ENCODE measurements around the gene GPRC6A.
A peak's percentile ranks its signal among the peaks of the same experiment; 100 is the strongest.

GPRC6A gene

DNA sequence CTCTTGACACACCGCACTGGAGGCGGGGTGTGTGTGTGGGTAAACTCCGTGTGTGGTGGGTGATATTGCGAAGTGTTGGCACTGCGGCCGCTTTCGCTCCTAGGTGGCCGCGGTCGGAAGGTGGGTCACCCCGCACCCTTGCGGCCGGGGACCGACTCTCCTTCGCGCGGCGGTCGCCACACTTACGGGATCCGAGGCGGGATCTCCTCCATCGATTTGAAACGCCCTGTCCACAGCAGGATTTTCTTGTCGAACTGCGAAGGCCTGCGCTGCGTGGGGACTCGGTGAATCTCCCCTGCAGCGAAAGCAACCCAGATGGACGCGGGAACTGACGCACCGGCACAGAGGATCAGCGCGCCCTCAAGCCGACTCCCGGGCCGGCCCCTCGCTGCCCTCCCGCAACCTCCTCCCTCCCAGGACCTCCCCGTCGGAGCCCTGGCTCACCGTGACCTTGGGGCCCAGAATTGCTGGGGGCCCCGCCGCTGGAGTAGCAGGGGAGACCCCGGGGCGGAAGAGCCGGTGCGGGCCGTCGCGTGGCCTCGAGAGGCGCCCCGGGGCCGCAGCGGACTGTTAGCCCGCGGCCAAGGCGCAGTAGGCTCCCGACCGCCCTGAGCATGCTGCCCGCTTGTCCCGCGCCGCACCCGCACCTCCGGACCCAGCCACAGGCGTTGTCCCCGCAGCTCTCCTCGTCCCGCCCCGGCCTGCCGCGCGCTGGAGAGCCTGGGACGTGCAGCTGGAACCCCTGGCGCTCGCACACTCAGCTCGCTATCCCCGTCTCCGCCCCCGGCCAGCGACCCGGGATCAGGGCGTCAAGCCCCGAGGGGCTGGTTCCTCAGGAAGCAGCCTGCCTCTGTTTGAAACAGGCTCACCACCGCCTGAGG lies 63.7 kb downstream of the GPRC6A start, which contains the start of gene FAM162B:
Gene FAM162B, minus strand, starts transcription at position 759 of the 881 bp plus-strand sequence. Its CDS starts 143 bp downstream, at position 616.
- in situ Hi-C loops (cut with MboI; ENCODE audit: low pct_unique_long_range_greater_than_20kb, low sequenced_read_pairs, unreplicated experiment): no loop called here
- peak; percentile 36 for DNase-seq (ENCODE audit: low spot score)
- TF ChIP-seq, protein P1, sequence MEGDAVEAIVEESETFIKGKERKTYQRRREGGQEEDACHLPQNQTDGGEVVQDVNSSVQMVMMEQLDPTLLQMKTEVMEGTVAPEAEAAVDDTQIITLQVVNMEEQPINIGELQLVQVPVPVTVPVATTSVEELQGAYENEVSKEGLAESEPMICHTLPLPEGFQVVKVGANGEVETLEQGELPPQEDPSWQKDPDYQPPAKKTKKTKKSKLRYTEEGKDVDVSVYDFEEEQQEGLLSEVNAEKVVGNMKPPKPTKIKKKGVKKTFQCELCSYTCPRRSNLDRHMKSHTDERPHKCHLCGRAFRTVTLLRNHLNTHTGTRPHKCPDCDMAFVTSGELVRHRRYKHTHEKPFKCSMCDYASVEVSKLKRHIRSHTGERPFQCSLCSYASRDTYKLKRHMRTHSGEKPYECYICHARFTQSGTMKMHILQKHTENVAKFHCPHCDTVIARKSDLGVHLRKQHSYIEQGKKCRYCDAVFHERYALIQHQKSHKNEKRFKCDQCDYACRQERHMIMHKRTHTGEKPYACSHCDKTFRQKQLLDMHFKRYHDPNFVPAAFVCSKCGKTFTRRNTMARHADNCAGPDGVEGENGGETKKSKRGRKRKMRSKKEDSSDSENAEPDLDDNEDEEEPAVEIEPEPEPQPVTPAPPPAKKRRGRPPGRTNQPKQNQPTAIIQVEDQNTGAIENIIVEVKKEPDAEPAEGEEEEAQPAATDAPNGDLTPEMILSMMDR (IDR thresholded peaks at IDR 0.05; ENCODE audit: extremely low read depth, insufficient read depth, missing control alignments): no peak

DNA sequence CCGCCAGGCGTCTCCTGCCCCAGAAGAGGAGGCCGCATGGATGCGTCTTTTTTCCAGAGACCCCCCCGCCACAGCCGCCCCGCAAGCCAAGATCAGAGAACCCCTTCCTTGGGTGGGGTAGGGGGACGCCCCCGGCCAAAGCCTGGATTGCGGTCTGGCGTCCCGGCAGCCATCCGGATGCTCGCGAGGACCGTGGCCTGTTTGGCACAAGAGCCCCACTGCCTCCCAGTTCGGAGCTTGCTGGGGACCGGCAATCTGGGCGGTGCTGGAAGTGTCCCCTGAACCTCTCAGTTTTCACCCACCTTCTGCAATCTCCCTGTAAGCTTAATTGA lies 64.3 kb downstream of the GPRC6A start:
- DNase-seq (ENCODE audit: low spot score): no peak
- in situ Hi-C loops (cut with MboI; ENCODE audit: low pct_unique_long_range_greater_than_20kb, low sequenced_read_pairs, unreplicated experiment): no loop called here
- TF ChIP-seq, protein P1 (IDR thresholded peaks at IDR 0.05; ENCODE audit: extremely low read depth, insufficient read depth, missing control alignments): no peak

DNA sequence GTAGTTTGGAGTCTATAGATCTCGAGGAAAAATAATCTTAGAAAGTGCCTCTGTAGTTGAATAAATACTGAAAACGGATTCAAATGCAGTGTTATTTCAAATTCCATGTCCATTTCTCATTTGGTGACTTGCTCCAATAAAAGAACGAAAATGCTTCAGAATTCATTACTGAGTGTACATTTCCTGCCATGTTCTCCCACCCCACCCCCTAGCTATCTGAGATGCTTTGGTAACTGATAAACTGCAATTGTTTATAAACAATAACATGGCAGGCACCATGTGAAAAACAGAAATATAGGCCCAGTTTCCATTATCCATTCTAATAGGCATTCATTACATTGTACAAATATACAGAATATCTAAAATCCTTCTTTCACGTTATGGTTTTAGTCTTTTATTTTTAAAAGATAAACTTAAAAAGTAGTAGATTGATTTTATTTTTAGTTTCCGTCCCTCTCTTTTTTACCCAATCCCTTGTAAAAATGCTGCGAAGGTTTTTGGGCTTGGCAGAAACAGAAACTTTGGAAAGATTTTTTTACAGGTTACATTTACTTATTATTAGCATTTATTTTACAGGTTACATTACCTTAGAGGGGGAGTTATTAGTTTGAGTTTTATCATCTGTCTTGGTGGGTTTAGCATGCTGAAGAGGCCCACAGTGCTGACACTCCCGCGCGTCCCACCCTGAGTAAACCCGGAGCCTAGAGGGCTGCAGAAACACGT lies 64.8 kb downstream of the GPRC6A start:
- in situ Hi-C loops (cut with MboI; ENCODE audit: low pct_unique_long_range_greater_than_20kb, low sequenced_read_pairs, unreplicated experiment): no loop called here
- DNase-seq (ENCODE audit: low spot score): no peak
- TF ChIP-seq, protein P1 (IDR thresholded peaks at IDR 0.05; ENCODE audit: extremely low read depth, insufficient read depth, missing control alignments): no peak

DNA sequence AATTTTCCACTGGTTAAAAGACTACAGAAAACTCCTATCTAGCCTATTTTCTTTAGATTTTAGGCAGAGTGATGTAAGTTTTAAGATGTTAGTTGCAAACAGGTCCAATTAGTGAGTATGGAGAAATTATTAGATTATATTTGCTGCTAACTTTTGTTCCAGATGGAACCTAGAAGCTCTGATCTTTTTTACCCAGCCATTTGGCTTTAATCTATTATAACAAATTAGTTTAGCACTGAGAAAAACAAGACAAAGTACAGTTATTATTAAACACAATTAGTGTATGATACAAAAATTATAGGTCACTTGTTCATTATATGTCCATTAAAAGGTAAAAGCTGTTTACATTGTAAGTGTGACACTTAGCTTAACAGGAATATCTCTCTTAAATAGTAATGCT lies 65.8 kb downstream of the GPRC6A start:
- in situ Hi-C loops (cut with MboI; ENCODE audit: low pct_unique_long_range_greater_than_20kb, low sequenced_read_pairs, unreplicated experiment): no loop called here
- TF ChIP-seq, protein P1 (IDR thresholded peaks at IDR 0.05; ENCODE audit: extremely low read depth, insufficient read depth, missing control alignments): no peak
- no peak for DNase-seq (ENCODE audit: low spot score)

DNA sequence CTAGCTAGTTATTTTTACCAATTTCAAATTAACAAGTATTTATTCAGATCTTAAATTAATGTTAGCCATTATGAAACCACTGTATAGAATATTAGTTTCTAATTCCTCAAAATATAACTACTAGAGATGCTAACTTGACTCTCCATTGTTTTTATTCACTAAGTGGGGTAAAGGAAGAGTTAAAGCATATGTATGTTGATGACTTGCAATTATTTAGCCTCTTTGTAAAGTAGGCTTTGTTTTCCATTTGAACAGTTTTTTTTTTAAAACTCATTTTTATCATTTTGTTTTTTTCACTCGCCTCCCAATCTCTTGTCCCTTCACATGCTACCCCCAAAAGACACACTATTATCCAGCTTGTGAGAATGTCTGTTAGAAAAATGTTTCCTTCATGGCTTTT lies 66.6 kb downstream of the GPRC6A start:
- no peak for DNase-seq (ENCODE audit: low spot score)
- in situ Hi-C loops (cut with MboI; ENCODE audit: low pct_unique_long_range_greater_than_20kb, low sequenced_read_pairs, unreplicated experiment): no loop called here

DNA sequence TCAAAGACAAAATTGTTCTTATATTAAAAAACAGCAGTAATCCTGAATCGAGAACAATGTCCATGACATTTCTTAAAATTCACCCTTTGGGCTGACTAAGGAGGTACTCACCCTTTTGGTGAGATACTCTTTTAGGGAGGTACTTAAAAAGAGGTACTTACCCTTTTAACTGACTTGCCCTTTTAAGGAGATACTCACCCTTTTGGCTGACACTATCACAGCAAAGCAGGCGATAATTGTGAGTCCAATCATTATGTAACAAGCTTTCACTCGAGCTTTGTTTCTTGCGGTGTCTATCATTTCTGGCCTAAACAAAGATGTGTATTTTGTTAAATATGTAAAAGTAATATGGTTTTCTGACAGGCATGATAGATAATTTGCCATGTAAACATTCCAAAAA lies 67.1 kb downstream of the GPRC6A start:
- DNase-seq (ENCODE audit: low spot score): no peak
- in situ Hi-C loops (cut with MboI; ENCODE audit: low pct_unique_long_range_greater_than_20kb, low sequenced_read_pairs, unreplicated experiment): no loop called here
- TF ChIP-seq, protein P1 (IDR thresholded peaks at IDR 0.05; ENCODE audit: extremely low read depth, insufficient read depth, missing control alignments): no peak

More for the DNA sequence above, 66.6 kb downstream of the GPRC6A start:
- TF ChIP-seq, protein P1 (IDR thresholded peaks at IDR 0.05; ENCODE audit: extremely low read depth, insufficient read depth, missing control alignments): no peak

Data from GM13977 (cell line).